Smooth muscle cell (in vitro differentiated cells): ENCODE results near the gene RELCH. TPM values are rescaled to one million over a fixed set of nuclear protein-coding genes. Genes with fewer than 3 reads are reported as not detected.

ENCODE experiments used
- DNase-seq: peaks from one replicate; lab custom pipeline; 2025; ENCODE audit not compliant: unreplicated experiment; lab: John Stamatoyannopoulos, UW
- H2AFZ ChIP-seq: fragments of 200-600 bp; sonication (generic); 2 replicates; pipeline ENCODE4 v1.6.0; 2016; ENCODE audit warnings: antibody characterized with exemption, low read depth, mild to moderate bottlenecking
- H3F3A ChIP-seq: fragments of 200-600 bp; sonication (generic); 2 replicates; pipeline ENCODE4 v1.6.0; 2017; ENCODE audit warnings: antibody characterized with exemption, low read depth
- H3K27ac ChIP-seq: fragments of 200-600 bp; sonication (generic); 2 replicates; pipeline ENCODE4 v1.5.1; 2016; ENCODE audit warnings: low read depth, mild to moderate bottlenecking
- H3K27me3 ChIP-seq: fragments of 200-600 bp; sonication (generic); 2 replicates; pipeline ENCODE4 v1.6.1; 2016; ENCODE audit warnings: low read depth, mild to moderate bottlenecking
- H3K36me3 ChIP-seq: fragments of 200-600 bp; sonication (generic); 2 replicates; pipeline ENCODE4 v1.5.1; 2016; ENCODE audit warnings: low read depth
- H3K4me1 ChIP-seq: fragments of 200-600 bp; sonication (generic); 2 replicates; pipeline ENCODE4 v1.5.1; 2016; ENCODE audit warnings: low read depth
- H3K4me2 ChIP-seq: fragments of 200-600 bp; sonication (generic); 2 replicates; pipeline ENCODE4 v1.6.0; 2016; ENCODE audit warnings: mild to moderate bottlenecking
- H3K4me3 ChIP-seq: fragments of 200-600 bp; sonication (generic); 2 replicates; pipeline ENCODE4 v1.5.1; 2016; ENCODE audit warnings: mild to moderate bottlenecking
- H3K79me2 ChIP-seq: fragments of 200-600 bp; sonication (generic); 2 replicates; pipeline ENCODE4 v1.6.0; 2016; ENCODE audit warnings: low read depth, mild to moderate bottlenecking
- H3K9ac ChIP-seq: fragments of 200-600 bp; sonication (generic); 2 replicates; pipeline ENCODE4 v1.6.0; 2016; ENCODE audit warnings: low read depth
- H3K9me3 ChIP-seq: fragments of 200-600 bp; sonication (generic); replicated peaks from 2 replicates; pipeline ENCODE4 v1.5.1; 2016; ENCODE audit warnings: low read depth
- H4K20me1 ChIP-seq: fragments of 200-600 bp; sonication (generic); 2 replicates; pipeline ENCODE4 v1.6.0; 2016; ENCODE audit warnings: low read depth
- CTCF ChIP-seq: fragments of 200-600 bp; sonication (generic); IDR thresholded peaks from 2 replicates; pipeline ENCODE4 v1.5.1; 2017; ENCODE audit warnings: borderline replicate concordance, mild to moderate bottlenecking, antibody characterized with exemption; ENCODE audit not compliant: insufficient read depth, poor library complexity, severe bottlenecking
- WGBS: methylation state at CpG from one replicate; pipeline ENCODE4 v1.1.7; 2016; ENCODE audit warnings: low lambda C conversion rate; 5-methylcytosine and 5-hydroxymethylcytosine counted together
- polyA plus RNA-seq: library from polyadenylated mRNA; unstranded; fragments of >200 nt; fragmentation: Nextera tagmentation; extraction: Ambion mirVana; gene quantifications from 2 replicates; pipeline ENCODE4 v1.2.1, GENCODE V29; 2016
- total RNA-seq: library from RNA; depleted of rRNA; stranded (reverse); fragments of >200 nt; gene quantifications from 2 replicates; pipeline ENCODE4 v1.2.3, GENCODE V29; 2014

The RELCH gene
- total and polyA plus RNA-seq, 2 experiments from 2014 or later = 3.6 to 19.2 TPM

- Histone ChIP-seq H3K27me3 (no peaks in the 10 kb centered on the region), H3K79me2 (peaks cover 54% of the 10 kb centered on the region), H2AFZ (no peak overlapping the region), H3K27ac (no peak overlapping the region), H3K4me2 (no peak overlapping the region), H3K36me3 (no peaks in the 10 kb centered on the region), H3F3A (no peaks in the 10 kb centered on the region), H3K9ac (no peak overlapping the region), H3K4me3 (no peak overlapping the region), H3K9me3 (no peaks in the 10 kb centered on the region), H3K4me1 (no peaks in the 10 kb centered on the region), H4K20me1 (peaks cover 5% of the 10 kb centered on the region)
- TF ChIP-seq CTCF = no peak
- no peak for DNase-seq
- 100% methylated on average over 1 of the region's 1 CpG for WGBS
Measured at GRCh38 chr18:62210138-62210537, 23.1 kb downstream of the RELCH start.

GRCh38 chr18:62211325-62211828, 24.3 kb downstream of the RELCH start:
- Histone ChIP-seq H3K36me3 (no peaks in the 10 kb centered on the region), H3K4me2 (no peak overlapping the region), H3F3A (no peaks in the 10 kb centered on the region), H4K20me1 (no peaks in the 10 kb centered on the region), H3K27me3 (no peaks in the 10 kb centered on the region), H3K9ac (no peak overlapping the region), H2AFZ (no peak overlapping the region), H3K4me3 (no peak overlapping the region), H3K79me2 (peaks cover 42% of the 10 kb centered on the region), H3K9me3 (no peaks in the 10 kb centered on the region), H3K4me1 (no peaks in the 10 kb centered on the region), H3K27ac (no peak overlapping the region)
- TF ChIP-seq CTCF = no peak
- no peak for DNase-seq

- H3K4me2 ChIP-seq = no peak overlapping the region
- H3K79me2 ChIP-seq = peaks cover 13% of the 10 kb centered on the region
- no peak overlapping the region for H2AFZ ChIP-seq
- no peak overlapping the region for H3K27ac ChIP-seq
- no peak overlapping the region for H3K9ac ChIP-seq
- H4K20me1 ChIP-seq = peaks cover 5% of the 10 kb centered on the region
- WGBS = 100% methylated on average over 1 of the region's 1 CpG
- no peaks in the 10 kb centered on the region for H3K4me1 ChIP-seq
- no peak for DNase-seq
- no peak for TF ChIP-seq CTCF
- H3K27me3 ChIP-seq = no peaks in the 10 kb centered on the region
- H3K36me3 ChIP-seq = no peaks in the 10 kb centered on the region
- H3F3A ChIP-seq = no peaks in the 10 kb centered on the region
- H3K4me3 ChIP-seq = no peak overlapping the region
- H3K9me3 ChIP-seq = no peaks in the 10 kb centered on the region
Measured at GRCh38 chr18:62214790-62215189, 27.7 kb downstream of the RELCH start.

GRCh38 chr18:62224229-62224628, 37.2 kb downstream of the RELCH start:
- H3K4me3 ChIP-seq = no peak overlapping the region
- H3K27ac ChIP-seq = no peak overlapping the region
- no peak for TF ChIP-seq CTCF
- H3K9ac ChIP-seq = no peak overlapping the region
- H3F3A ChIP-seq = no peaks in the 10 kb centered on the region
- no peaks in the 10 kb centered on the region for H4K20me1 ChIP-seq
- no peak for DNase-seq
- H3K4me1 ChIP-seq = no peaks in the 10 kb centered on the region
- no peak overlapping the region for H2AFZ ChIP-seq
- H3K9me3 ChIP-seq = no peaks in the 10 kb centered on the region
- H3K36me3 ChIP-seq = peaks cover 31% of the 10 kb centered on the region
- WGBS = 93% methylated on average over 2 of the region's 2 CpGs
- H3K4me2 ChIP-seq = no peak overlapping the region
- no peaks in the 10 kb centered on the region for H3K27me3 ChIP-seq
- no peaks in the 10 kb centered on the region for H3K79me2 ChIP-seq
